ENCODE measurements around the gene ELL2. TPM values are rescaled to one million over a fixed set of nuclear protein-coding genes. Genes with fewer than 3 reads are reported as not detected.

ELL2 gene
- polyA plus RNA-seq, 1 donor (not counting 4 experiments of a cell fraction or from before 2014, with no cell fraction given) = 100 TPM

DNA sequence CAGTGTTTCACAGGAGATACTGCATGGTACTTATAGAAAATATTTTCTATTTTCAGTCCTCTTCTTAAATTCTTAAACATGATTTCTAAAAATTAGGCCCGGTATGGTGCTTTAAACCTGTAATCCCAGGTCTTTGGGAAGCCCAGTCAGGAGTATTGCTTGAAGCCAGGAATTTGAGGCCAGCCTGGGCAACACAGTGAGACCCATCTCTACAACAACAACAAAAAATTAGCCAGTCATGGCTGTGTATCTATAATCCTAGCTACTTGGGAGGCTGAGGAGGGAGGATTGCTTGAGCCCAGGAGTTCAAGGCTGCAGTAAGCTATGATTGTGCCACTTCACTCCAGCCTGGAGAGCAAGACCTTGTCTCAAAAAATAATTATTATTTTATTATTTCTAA is 23.3 kb downstream of the ELL2 start:
- dilution Hi-C loops (cut with MboI; ENCODE audit: extremely low pct_ligation_motif_present, low sequenced_read_pairs) = no loop called here
- peaks cover 35% of the 10 kb centered on the region for H3K4me1 ChIP-seq (ENCODE audit: control insufficient read depth, extremely low read depth, insufficient read depth, low read length)
- no peak overlapping the region for H3K9ac ChIP-seq (ENCODE audit: control insufficient read depth, extremely low read depth, insufficient read depth, low read length)
- H4K20me1 ChIP-seq (ENCODE audit: control insufficient read depth, extremely low read depth, insufficient read depth, low read length) = peaks cover 27% of the 10 kb centered on the region
- H3K27ac ChIP-seq (ENCODE audit: control insufficient read depth, insufficient read depth, low read length) = no peak overlapping the region
- no peaks in the 10 kb centered on the region for H3K9me3 ChIP-seq (ENCODE audit: control insufficient read depth, low read depth, low read length)
- H3K36me3 ChIP-seq (ENCODE audit: control insufficient read depth in 2 of 2, extremely low read depth in 1 of 2, insufficient read depth in 2 of 2, low read length in 2 of 2) = peaks cover 3 to 34% of the 10 kb centered on the region in 2 experiments
- no peak overlapping the region for H2AFZ ChIP-seq (ENCODE audit: control insufficient read depth, low read length)
- H3K79me2 ChIP-seq (ENCODE audit: control insufficient read depth, insufficient read depth, low read length) = peaks cover 85% of the 10 kb centered on the region
- DNase-seq (ENCODE audit: low read depth, low spot score) (no peak), FAIRE-seq (no peak)
- TF ChIP-seq, protein P1, sequence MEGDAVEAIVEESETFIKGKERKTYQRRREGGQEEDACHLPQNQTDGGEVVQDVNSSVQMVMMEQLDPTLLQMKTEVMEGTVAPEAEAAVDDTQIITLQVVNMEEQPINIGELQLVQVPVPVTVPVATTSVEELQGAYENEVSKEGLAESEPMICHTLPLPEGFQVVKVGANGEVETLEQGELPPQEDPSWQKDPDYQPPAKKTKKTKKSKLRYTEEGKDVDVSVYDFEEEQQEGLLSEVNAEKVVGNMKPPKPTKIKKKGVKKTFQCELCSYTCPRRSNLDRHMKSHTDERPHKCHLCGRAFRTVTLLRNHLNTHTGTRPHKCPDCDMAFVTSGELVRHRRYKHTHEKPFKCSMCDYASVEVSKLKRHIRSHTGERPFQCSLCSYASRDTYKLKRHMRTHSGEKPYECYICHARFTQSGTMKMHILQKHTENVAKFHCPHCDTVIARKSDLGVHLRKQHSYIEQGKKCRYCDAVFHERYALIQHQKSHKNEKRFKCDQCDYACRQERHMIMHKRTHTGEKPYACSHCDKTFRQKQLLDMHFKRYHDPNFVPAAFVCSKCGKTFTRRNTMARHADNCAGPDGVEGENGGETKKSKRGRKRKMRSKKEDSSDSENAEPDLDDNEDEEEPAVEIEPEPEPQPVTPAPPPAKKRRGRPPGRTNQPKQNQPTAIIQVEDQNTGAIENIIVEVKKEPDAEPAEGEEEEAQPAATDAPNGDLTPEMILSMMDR (optimal IDR thresholded peaks at IDR 0.05 in 1 of 3, IDR thresholded peaks at IDR 0.05 in 1 of 3, conservative IDR thresholded peaks at IDR 0.05 in 1 of 3; ENCODE audit: extremely low read depth in 1 of 3, insufficient read depth in 2 of 3, low read length in 3 of 3) = no peak
- TF ChIP-seq EZH2 (IDR thresholded peaks at IDR 0.05; ENCODE audit: low read length) = no peak
- H3K9me1 ChIP-seq (ENCODE audit: control insufficient read depth, extremely low read depth, insufficient read depth, low read length) = no peaks in the 10 kb centered on the region
- H3K4me2 ChIP-seq (ENCODE audit: control insufficient read depth, extremely low read depth, insufficient read depth, low read depth, low read length) = no peak overlapping the region
- no peak overlapping the region for H3K4me3 ChIP-seq (ENCODE audit: control insufficient read depth in 2 of 3, extremely low read depth in 1 of 3, insufficient read depth in 2 of 3, low read depth in 1 of 3, low read length in 3 of 3)
- no peaks in the 10 kb centered on the region for H3K27me3 ChIP-seq (ENCODE audit: control insufficient read depth, extremely low read depth, insufficient read depth, low read length)

DNA sequence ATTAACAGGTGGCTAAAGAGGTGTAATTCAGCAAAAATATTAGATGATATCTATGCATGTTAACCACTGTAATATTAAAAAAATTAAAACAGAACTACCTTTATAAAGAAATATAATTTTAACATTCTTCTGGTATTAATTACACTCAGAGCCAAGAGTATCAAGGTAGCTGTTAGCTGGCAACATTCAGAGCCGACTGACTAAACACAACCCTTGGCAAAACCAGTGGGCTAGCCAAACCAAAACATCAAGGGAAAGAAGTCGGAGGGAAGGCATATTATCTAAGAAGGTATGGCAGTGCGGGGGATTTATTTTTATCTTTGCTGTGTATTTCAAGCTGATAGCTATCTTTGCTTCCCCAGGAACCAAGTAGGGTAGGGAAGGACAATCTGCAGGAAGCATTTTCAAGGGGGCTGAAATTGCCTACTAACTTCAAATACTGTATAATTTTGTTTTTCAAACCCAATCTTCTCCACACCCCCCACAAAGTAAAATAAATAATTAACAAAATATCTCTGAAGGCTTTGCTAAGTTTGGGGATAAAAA is 24.0 kb downstream of the ELL2 start:
- TF ChIP-seq EZH2 (IDR thresholded peaks at IDR 0.05; ENCODE audit: low read length) = no peak
- TF ChIP-seq, protein P1 (optimal IDR thresholded peaks at IDR 0.05 in 1 of 3, IDR thresholded peaks at IDR 0.05 in 1 of 3, conservative IDR thresholded peaks at IDR 0.05 in 1 of 3; ENCODE audit: extremely low read depth in 1 of 3, insufficient read depth in 2 of 3, low read length in 3 of 3) = no peak
- Histone ChIP-seq H3K9me1 (ENCODE audit: control insufficient read depth, extremely low read depth, insufficient read depth, low read length) (no peaks in the 10 kb centered on the region), H3K4me2 (ENCODE audit: control insufficient read depth, extremely low read depth, insufficient read depth, low read depth, low read length) (no peak overlapping the region), H3K27ac (ENCODE audit: control insufficient read depth, insufficient read depth, low read length) (no peak overlapping the region), H3K27me3 (ENCODE audit: control insufficient read depth, extremely low read depth, insufficient read depth, low read length) (no peaks in the 10 kb centered on the region), H3K36me3 (ENCODE audit: control insufficient read depth in 2 of 2, extremely low read depth in 1 of 2, insufficient read depth in 2 of 2, low read length in 2 of 2) (peaks cover 3 to 31% of the 10 kb centered on the region in 2 experiments), H2AFZ (ENCODE audit: control insufficient read depth, low read length) (no peak overlapping the region), H3K9me3 (ENCODE audit: control insufficient read depth, low read depth, low read length) (no peaks in the 10 kb centered on the region), H3K4me3 (ENCODE audit: control insufficient read depth in 2 of 3, extremely low read depth in 1 of 3, insufficient read depth in 2 of 3, low read depth in 1 of 3, low read length in 3 of 3) (no peak overlapping the region), H4K20me1 (ENCODE audit: control insufficient read depth, extremely low read depth, insufficient read depth, low read length) (peaks cover 21% of the 10 kb centered on the region), H3K79me2 (ENCODE audit: control insufficient read depth, insufficient read depth, low read length) (peaks cover 85% of the 10 kb centered on the region), H3K9ac (ENCODE audit: control insufficient read depth, extremely low read depth, insufficient read depth, low read length) (no peak overlapping the region), H3K4me1 (ENCODE audit: control insufficient read depth, extremely low read depth, insufficient read depth, low read length) (peaks cover 37% of the 10 kb centered on the region)
- DNase-seq (ENCODE audit: low read depth, low spot score) (no peak), FAIRE-seq (no peak)
- dilution Hi-C loops (cut with MboI; ENCODE audit: extremely low pct_ligation_motif_present, low sequenced_read_pairs) = no loop called here
